ENCODE data around the gene PSME3.

DNA sequence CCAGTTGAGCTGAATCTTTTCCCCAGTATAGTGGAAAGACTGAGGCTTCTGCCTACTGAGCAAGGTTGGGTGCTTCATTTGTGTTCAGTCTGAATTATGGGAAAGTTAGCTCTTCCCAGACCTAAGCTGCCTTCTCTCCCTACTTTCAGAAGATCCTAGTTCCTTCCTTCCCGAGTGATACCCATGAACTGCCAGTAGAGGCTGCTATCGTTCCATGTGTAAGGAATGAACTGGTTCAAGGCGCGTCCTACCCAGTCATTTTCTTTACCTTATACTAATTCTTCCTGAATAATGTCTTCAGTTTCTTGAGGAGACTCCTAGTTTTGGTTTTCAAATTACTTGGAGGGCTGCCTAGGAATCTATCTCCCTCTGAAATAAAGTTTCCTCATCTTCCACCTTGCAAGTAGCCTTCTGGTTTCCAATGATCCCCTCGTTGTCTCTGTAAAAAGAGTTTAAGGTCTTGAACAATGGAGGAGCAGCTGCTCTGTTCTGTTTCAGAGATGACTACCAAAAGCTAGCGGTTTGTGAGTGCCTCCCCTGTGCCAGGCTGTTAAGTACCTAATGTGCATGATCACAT, 10.2 kb downstream of the PSME3 start:
- TF ChIP-seq CTCF (IDR thresholded peaks at IDR 0.05): peak; percentile 67
- no peak for TF ChIP-seq GRHL2 (CRISPR knock-in tag; IDR thresholded peaks at IDR 0.05; ENCODE audit: insufficient replicate concordance, severe bottlenecking)
- TF ChIP-seq CREB1 (CRISPR knock-in tag; IDR thresholded peaks at IDR 0.05): no peak
- no peak for TF ChIP-seq FOXK1 (CRISPR knock-in tag; IDR thresholded peaks at IDR 0.05)
- no peak for TF ChIP-seq USF1 (CRISPR knock-in tag; IDR thresholded peaks at IDR 0.05)
- no peak for TF ChIP-seq HMGA2 (CRISPR knock-in tag; IDR thresholded peaks at IDR 0.05)
- no peak for TF ChIP-seq MYBL2 (CRISPR knock-in tag; IDR thresholded peaks at IDR 0.05)
- no peak for TF ChIP-seq IRF1 (CRISPR knock-in tag; IDR thresholded peaks at IDR 0.05)
- TF ChIP-seq, protein P1, sequence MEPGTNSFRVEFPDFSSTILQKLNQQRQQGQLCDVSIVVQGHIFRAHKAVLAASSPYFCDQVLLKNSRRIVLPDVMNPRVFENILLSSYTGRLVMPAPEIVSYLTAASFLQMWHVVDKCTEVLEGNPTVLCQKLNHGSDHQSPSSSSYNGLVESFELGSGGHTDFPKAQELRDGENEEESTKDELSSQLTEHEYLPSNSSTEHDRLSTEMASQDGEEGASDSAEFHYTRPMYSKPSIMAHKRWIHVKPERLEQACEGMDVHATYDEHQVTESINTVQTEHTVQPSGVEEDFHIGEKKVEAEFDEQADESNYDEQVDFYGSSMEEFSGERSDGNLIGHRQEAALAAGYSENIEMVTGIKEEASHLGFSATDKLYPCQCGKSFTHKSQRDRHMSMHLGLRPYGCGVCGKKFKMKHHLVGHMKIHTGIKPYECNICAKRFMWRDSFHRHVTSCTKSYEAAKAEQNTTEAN (CRISPR knock-in tag; IDR thresholded peaks at IDR 0.05): no peak
- no peak for TF ChIP-seq USF2 (CRISPR knock-in tag; IDR thresholded peaks at IDR 0.05)
- TF ChIP-seq ZNF121 (CRISPR knock-in tag; IDR thresholded peaks at IDR 0.05): no peak
- no peak for TF ChIP-seq ESRRA (CRISPR knock-in tag; IDR thresholded peaks at IDR 0.05; ENCODE audit: borderline replicate concordance)
- TF ChIP-seq, protein P2, sequence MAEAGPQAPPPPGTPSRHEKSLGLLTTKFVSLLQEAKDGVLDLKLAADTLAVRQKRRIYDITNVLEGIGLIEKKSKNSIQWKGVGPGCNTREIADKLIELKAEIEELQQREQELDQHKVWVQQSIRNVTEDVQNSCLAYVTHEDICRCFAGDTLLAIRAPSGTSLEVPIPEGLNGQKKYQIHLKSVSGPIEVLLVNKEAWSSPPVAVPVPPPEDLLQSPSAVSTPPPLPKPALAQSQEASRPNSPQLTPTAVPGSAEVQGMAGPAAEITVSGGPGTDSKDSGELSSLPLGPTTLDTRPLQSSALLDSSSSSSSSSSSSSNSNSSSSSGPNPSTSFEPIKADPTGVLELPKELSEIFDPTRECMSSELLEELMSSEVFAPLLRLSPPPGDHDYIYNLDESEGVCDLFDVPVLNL (CRISPR knock-in tag; IDR thresholded peaks at IDR 0.05; ENCODE audit: borderline replicate concordance, low read depth): no peak
- TF ChIP-seq, protein P3, sequence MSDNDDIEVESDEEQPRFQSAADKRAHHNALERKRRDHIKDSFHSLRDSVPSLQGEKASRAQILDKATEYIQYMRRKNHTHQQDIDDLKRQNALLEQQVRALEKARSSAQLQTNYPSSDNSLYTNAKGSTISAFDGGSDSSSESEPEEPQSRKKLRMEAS (CRISPR knock-in tag; IDR thresholded peaks at IDR 0.05): no peak

All from WTC11 (cell line).